Prostate gland (tissue), 2 donors: ENCODE data around the gene COL4A1.

Experiments
- POLR2A ChIP-seq: fragments of 450-650 bp; IDR thresholded peaks from one replicate; pipeline ENCODE4 v1.6.1; 2016; ENCODE audit warnings: antibody characterized with exemption, mild to moderate bottlenecking
- POLR2AphosphoS5 ChIP-seq: sonication (generic); formaldehyde crosslinking; IDR thresholded peaks from one replicate; pipeline ENCODE4 v1.6.1; 2017; ENCODE audit warnings: antibody characterized with exemption
- TF ChIP-seq, protein P1 (sequence below), 4 experiments: fragments of 200-600 bp in 2 of 4; fragments of 450-650 bp in 2 of 4; sonication (generic) in 2 of 4; IDR thresholded peaks; 1 replicate in 3 of 4; 2 replicates in 1 of 4; pipeline ENCODE4 v1.5.1; 2016 to 2019; ENCODE audit warnings: antibody characterized with exemption in 4 of 4, mild to moderate bottlenecking in 2 of 4, moderate library complexity in 2 of 4

DNA sequence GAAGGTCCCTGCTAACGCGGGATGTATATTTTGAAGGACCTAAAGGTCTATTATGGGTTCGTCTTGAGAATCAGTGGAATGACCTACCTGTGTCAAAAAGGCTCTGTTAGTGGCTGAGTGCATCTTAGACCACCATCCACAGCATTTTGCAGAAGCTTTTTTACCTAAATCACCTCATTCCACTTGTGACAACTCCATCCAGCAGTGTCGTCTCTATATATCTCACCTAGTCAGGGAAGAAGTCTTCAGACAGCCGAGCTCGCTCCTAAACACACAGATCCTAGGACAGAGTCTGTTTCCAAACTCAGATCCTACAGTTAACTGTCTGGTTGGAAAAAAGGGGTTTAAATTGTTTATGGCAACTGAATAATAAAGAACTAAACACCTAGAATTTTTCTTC, 33.7 kb downstream of the COL4A1 start:
- TF ChIP-seq POLR2A = no peak
- TF ChIP-seq, protein P1, sequence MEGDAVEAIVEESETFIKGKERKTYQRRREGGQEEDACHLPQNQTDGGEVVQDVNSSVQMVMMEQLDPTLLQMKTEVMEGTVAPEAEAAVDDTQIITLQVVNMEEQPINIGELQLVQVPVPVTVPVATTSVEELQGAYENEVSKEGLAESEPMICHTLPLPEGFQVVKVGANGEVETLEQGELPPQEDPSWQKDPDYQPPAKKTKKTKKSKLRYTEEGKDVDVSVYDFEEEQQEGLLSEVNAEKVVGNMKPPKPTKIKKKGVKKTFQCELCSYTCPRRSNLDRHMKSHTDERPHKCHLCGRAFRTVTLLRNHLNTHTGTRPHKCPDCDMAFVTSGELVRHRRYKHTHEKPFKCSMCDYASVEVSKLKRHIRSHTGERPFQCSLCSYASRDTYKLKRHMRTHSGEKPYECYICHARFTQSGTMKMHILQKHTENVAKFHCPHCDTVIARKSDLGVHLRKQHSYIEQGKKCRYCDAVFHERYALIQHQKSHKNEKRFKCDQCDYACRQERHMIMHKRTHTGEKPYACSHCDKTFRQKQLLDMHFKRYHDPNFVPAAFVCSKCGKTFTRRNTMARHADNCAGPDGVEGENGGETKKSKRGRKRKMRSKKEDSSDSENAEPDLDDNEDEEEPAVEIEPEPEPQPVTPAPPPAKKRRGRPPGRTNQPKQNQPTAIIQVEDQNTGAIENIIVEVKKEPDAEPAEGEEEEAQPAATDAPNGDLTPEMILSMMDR (IDR thresholded peaks at IDR 0.05) = no peak
- no peak for TF ChIP-seq POLR2AphosphoS5
